VCaP (cell line): ENCODE measurements around the gene CCBE1.

Experiments used
- H3K27ac ChIP-seq: fragments of 450-650 bp; 2 replicates; pipeline ENCODE4 v1.5.1; 2017
- TF ChIP-seq, protein P1 (sequence below): fragments of 450-650 bp; conservative IDR thresholded peaks from 2 replicates; pipeline ENCODE4 v1.5.1; 2017; ENCODE audit warnings: mild to moderate bottlenecking, moderate library complexity

CCBE1 gene

GRCh38 chr18:59660786-59661743 lies 36.2 kb downstream of the CCBE1 start:
- no peak overlapping the region for H3K27ac ChIP-seq
- TF ChIP-seq, protein P1, sequence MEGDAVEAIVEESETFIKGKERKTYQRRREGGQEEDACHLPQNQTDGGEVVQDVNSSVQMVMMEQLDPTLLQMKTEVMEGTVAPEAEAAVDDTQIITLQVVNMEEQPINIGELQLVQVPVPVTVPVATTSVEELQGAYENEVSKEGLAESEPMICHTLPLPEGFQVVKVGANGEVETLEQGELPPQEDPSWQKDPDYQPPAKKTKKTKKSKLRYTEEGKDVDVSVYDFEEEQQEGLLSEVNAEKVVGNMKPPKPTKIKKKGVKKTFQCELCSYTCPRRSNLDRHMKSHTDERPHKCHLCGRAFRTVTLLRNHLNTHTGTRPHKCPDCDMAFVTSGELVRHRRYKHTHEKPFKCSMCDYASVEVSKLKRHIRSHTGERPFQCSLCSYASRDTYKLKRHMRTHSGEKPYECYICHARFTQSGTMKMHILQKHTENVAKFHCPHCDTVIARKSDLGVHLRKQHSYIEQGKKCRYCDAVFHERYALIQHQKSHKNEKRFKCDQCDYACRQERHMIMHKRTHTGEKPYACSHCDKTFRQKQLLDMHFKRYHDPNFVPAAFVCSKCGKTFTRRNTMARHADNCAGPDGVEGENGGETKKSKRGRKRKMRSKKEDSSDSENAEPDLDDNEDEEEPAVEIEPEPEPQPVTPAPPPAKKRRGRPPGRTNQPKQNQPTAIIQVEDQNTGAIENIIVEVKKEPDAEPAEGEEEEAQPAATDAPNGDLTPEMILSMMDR = no peak

GRCh38 chr18:59660366-59660765 lies 36.9 kb downstream of the CCBE1 start:
- H3K27ac ChIP-seq = no peak overlapping the region
- TF ChIP-seq, protein P1 = no peak

DNA sequence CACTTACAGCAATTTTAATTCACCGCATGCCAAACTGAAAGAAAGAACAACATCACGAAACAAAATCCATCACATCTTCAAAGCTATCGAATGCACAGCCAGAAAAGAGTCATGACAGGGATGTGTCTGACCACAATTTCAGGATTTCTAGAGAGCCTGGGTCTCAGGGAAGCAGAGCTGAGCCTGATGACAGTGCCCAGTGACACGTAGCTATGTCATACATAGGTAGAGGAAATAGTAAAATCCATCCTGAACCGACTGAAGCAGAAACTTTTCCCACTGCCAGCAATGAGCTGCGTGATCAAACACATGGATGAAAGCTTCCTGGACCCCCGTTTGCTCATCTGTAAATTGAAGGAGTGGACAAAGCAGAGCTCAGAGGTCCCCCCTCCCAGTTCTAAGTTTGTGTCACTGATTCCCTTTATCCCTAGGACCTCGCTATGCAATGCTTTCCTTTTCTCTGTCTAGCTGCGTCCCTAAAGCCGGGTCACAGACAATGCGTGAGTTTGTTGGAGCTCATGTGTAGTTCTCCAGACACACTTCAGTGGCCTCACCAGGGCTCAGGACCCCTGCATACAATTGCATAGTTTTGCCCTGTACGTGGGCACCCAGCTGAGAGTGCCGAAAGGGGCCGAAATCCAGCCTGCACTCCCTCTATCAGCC lies 37.6 kb downstream of the CCBE1 start:
- no peak overlapping the region for H3K27ac ChIP-seq
- TF ChIP-seq, protein P1 = no peak

- TF ChIP-seq, protein P1 = no peak
These were observed 38.3 kb downstream of the CCBE1 start for GRCh38 chr18:59658941-59659340.

DNA sequence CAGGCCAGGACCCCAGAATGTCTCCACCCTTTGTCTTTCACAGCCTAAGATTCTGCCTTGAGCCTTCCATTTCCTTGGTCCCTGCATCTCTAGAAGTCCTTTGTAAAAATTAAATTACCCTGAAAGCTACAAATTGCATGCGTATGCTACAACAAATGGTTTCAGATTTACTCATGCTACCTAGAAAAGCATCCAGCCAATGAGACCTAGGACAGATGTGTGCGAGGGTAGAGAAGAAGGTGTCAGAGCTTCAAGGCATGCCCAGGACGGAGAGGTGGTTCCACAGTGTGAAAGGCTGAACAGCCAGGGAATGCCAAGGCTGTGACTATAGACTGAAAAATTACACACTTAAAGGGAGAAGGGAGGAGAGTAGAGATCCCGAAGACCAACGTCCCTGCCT lies 40.2 kb downstream of the CCBE1 start:
- no peak overlapping the region for H3K27ac ChIP-seq
- TF ChIP-seq, protein P1 = no peak

More at GRCh38 chr18:59658941-59659340, 38.3 kb downstream of the CCBE1 start:
- no peak overlapping the region for H3K27ac ChIP-seq

DNA sequence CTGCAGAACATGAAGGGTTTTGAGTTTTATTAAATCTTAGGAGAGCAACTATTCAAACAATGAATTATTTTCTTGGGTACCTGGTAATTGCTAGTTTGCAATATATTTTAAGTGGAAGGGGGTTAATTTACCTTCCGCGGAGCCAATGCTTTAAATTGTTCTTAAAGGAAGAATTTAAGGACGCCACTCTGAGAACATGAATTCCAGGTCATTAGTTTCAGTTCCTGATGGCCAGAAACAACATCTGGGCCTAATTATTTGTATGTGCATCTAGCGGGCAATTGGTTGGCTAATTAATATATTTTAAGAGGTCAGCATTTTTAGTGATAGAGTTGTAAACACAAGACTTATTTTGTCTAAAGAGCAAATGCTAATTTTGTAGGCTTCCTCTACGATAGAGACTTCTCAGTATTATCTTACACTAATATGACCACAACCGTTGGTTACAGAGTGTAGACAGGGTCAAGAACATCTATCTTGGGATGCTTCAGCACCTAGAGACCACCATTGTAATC lies 40.8 kb downstream of the CCBE1 start:
- no peak overlapping the region for H3K27ac ChIP-seq
- TF ChIP-seq, protein P1 = no peak

DNA sequence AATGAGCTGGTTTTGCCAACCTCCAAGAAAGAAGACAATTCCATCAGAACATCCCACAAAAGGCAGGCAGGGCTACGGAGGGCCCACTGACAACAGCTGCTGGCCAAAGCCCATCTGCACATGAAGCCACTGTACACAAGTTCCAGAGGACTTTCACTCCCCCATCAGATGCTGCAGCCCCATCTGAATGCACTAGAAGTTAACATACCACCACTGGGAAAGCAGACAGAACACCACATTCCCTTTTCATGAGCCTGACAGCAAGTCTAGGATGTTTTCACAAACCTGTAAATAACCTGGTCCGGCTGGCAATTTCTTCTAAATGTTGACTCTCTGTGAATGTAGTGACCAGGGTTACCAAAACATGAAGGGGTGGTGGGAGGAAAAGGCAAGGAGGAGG lies 41.5 kb downstream of the CCBE1 start:
- TF ChIP-seq, protein P1 = no peak
- H3K27ac ChIP-seq = no peak overlapping the region
